ENCODE measurements around the gene PLCD3. TPM values are rescaled to one million over a fixed set of nuclear protein-coding genes. Genes with fewer than 3 reads are reported as not detected.

The PLCD3 gene
- polyA plus RNA-seq, 1 donor (not counting 4 experiments of a cell fraction or from before 2014, with no cell fraction given) = 53.3 TPM

GRCh38 chr17:45121055-45121454 is 11.3 kb downstream of the PLCD3 start:
- no peak overlapping the region for H3K27ac ChIP-seq (ENCODE audit: control insufficient read depth, insufficient read depth, low read length)
- H4K20me1 ChIP-seq (ENCODE audit: control insufficient read depth, extremely low read depth, insufficient read depth, low read length) = no peaks in the 10 kb centered on the region
- no peak for FAIRE-seq
- peaks cover 39% of the 10 kb centered on the region for H3K79me2 ChIP-seq (ENCODE audit: control insufficient read depth, insufficient read depth, low read length)
- H3K9me3 ChIP-seq (ENCODE audit: control insufficient read depth, low read depth, low read length) = no peaks in the 10 kb centered on the region
- no peak overlapping the region for H2AFZ ChIP-seq (ENCODE audit: control insufficient read depth, low read length)
- H3K4me2 ChIP-seq (ENCODE audit: control insufficient read depth, extremely low read depth, insufficient read depth, low read depth, low read length) = no peak overlapping the region
- H3K36me3 ChIP-seq (ENCODE audit: control insufficient read depth in 2 of 2, extremely low read depth in 1 of 2, insufficient read depth in 2 of 2, low read length in 2 of 2) = peaks cover 7 to 15% of the 10 kb centered on the region in 2 experiments
- H3K9me1 ChIP-seq (ENCODE audit: control insufficient read depth, extremely low read depth, insufficient read depth, low read length) = no peaks in the 10 kb centered on the region
- H3K9ac ChIP-seq (ENCODE audit: control insufficient read depth, extremely low read depth, insufficient read depth, low read length) = no peak overlapping the region
- no peak overlapping the region for H3K4me3 ChIP-seq (ENCODE audit: control insufficient read depth in 2 of 3, extremely low read depth in 1 of 3, insufficient read depth in 2 of 3, low read depth in 1 of 3, low read length in 3 of 3)
- DNase-seq (ENCODE audit: low read depth, low spot score) = no peak
- peaks cover 27% of the 10 kb centered on the region for H3K4me1 ChIP-seq (ENCODE audit: control insufficient read depth, extremely low read depth, insufficient read depth, low read length)
- TF ChIP-seq EZH2 (IDR thresholded peaks at IDR 0.05; ENCODE audit: low read length) (no peak), CTCF (optimal IDR thresholded peaks at IDR 0.05 in 1 of 3, IDR thresholded peaks at IDR 0.05 in 1 of 3, conservative IDR thresholded peaks at IDR 0.05 in 1 of 3; ENCODE audit: extremely low read depth in 1 of 3, insufficient read depth in 2 of 3, low read length in 3 of 3) (no peak)
- dilution Hi-C loops (cut with MboI; ENCODE audit: extremely low pct_ligation_motif_present, low sequenced_read_pairs) = no loop called here
- H3K27me3 ChIP-seq (ENCODE audit: control insufficient read depth, extremely low read depth, insufficient read depth, low read length) = no peaks in the 10 kb centered on the region

GRCh38 chr17:45120558-45120957 is 11.8 kb downstream of the PLCD3 start:
- Histone ChIP-seq H3K9ac (ENCODE audit: control insufficient read depth, extremely low read depth, insufficient read depth, low read length) (no peak overlapping the region), H3K79me2 (ENCODE audit: control insufficient read depth, insufficient read depth, low read length) (peaks cover 36% of the 10 kb centered on the region), H3K36me3 (ENCODE audit: control insufficient read depth in 2 of 2, extremely low read depth in 1 of 2, insufficient read depth in 2 of 2, low read length in 2 of 2) (peaks cover 4 to 15% of the 10 kb centered on the region in 2 experiments), H3K9me1 (ENCODE audit: control insufficient read depth, extremely low read depth, insufficient read depth, low read length) (no peaks in the 10 kb centered on the region), H3K4me2 (ENCODE audit: control insufficient read depth, extremely low read depth, insufficient read depth, low read depth, low read length) (no peak overlapping the region), H3K4me1 (ENCODE audit: control insufficient read depth, extremely low read depth, insufficient read depth, low read length) (peaks cover 27% of the 10 kb centered on the region), H3K4me3 (ENCODE audit: control insufficient read depth in 2 of 3, extremely low read depth in 1 of 3, insufficient read depth in 2 of 3, low read depth in 1 of 3, low read length in 3 of 3) (no peak overlapping the region), H3K27me3 (ENCODE audit: control insufficient read depth, extremely low read depth, insufficient read depth, low read length) (no peaks in the 10 kb centered on the region), H3K27ac (ENCODE audit: control insufficient read depth, insufficient read depth, low read length) (no peak overlapping the region), H3K9me3 (ENCODE audit: control insufficient read depth, low read depth, low read length) (no peaks in the 10 kb centered on the region), H2AFZ (ENCODE audit: control insufficient read depth, low read length) (no peak overlapping the region), H4K20me1 (ENCODE audit: control insufficient read depth, extremely low read depth, insufficient read depth, low read length) (no peaks in the 10 kb centered on the region)
- DNase-seq (ENCODE audit: low read depth, low spot score) (no peak), FAIRE-seq (no peak)
- dilution Hi-C loops (cut with MboI; ENCODE audit: extremely low pct_ligation_motif_present, low sequenced_read_pairs) = no loop called here
- TF ChIP-seq EZH2 (IDR thresholded peaks at IDR 0.05; ENCODE audit: low read length) (no peak), CTCF (optimal IDR thresholded peaks at IDR 0.05 in 1 of 3, IDR thresholded peaks at IDR 0.05 in 1 of 3, conservative IDR thresholded peaks at IDR 0.05 in 1 of 3; ENCODE audit: extremely low read depth in 1 of 3, insufficient read depth in 2 of 3, low read length in 3 of 3) (no peak)
